Measurements from ENCODE around the gene MGMT.

- TF ChIP-seq CTCF (IDR thresholded peaks at IDR 0.05; ENCODE audit: insufficient read depth, low read length) (no peak), POLR2AphosphoS5 (IDR thresholded peaks at IDR 0.05; ENCODE audit: low read depth) (no peak), REST (IDR thresholded peaks at IDR 0.05; ENCODE audit: insufficient replicate concordance, low read depth) (no peak)
Observed at GRCh38 chr10:129637010-129637409, 170.0 kb downstream of the MGMT start.
